Mucosa of stomach (tissue), 1 donor: ENCODE data around the gene TGM4.
"Not testable (repeated sequence)": the region's sequence is repeated elsewhere in the genome, so short reads cannot be mapped to it uniquely, and the experiment has no call there.

Experiments used
- H3K27me3 ChIP-seq: one replicate; pipeline ENCODE4 v1.7.0; 2013; ENCODE audit warnings: mild to moderate bottlenecking, low read length; ENCODE audit not compliant: control insufficient read depth, insufficient read depth
- H3K36me3 ChIP-seq: one replicate; pipeline ENCODE4 v1.7.0; 2013; ENCODE audit warnings: low read length; ENCODE audit not compliant: control insufficient read depth, insufficient read depth
- H3K4me1 ChIP-seq: one replicate; pipeline ENCODE4 v1.7.0; 2013; ENCODE audit warnings: mild to moderate bottlenecking, low read length; ENCODE audit not compliant: control insufficient read depth, insufficient read depth
- H3K4me3 ChIP-seq: one replicate; pipeline ENCODE4 v1.7.0; 2013; ENCODE audit warnings: low read length
- H3K9ac ChIP-seq: one replicate; pipeline ENCODE4 v1.7.0; 2013; ENCODE audit warnings: mild to moderate bottlenecking, low read length, moderate library complexity
- H3K9me3 ChIP-seq: one replicate; pipeline ENCODE4 v1.7.0; 2013; ENCODE audit warnings: mild to moderate bottlenecking, low read length, moderate library complexity; ENCODE audit not compliant: control insufficient read depth
- donor health status: Pancreatic carcinoma.

Gene TGM4

DNA sequence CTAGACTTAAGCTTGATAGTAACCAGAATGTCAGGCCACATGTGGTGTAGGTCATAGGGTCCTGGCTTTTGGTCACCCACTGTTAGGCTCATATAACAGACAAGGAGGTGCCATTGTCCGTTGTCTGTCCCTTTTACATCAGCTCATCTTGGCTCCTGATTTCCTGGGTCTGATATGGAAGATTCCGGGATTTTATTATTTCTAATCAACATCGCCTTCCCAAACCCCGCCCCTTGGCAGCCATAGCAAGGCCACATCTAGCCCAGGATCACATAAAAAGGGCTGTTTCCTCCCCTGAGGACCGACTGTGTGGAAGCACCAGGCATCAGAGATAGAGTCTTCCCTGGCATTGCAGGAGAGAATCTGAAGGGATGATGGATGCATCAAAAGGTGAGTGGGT is at the start of gene TGM4:
Gene TGM4, plus strand, starts transcription at position 301 of the 400 bp plus-strand sequence. Its CDS starts 71 bp downstream, at position 372.
- H3K9ac ChIP-seq, result no peak within 1 kb of the TSS

DNA sequence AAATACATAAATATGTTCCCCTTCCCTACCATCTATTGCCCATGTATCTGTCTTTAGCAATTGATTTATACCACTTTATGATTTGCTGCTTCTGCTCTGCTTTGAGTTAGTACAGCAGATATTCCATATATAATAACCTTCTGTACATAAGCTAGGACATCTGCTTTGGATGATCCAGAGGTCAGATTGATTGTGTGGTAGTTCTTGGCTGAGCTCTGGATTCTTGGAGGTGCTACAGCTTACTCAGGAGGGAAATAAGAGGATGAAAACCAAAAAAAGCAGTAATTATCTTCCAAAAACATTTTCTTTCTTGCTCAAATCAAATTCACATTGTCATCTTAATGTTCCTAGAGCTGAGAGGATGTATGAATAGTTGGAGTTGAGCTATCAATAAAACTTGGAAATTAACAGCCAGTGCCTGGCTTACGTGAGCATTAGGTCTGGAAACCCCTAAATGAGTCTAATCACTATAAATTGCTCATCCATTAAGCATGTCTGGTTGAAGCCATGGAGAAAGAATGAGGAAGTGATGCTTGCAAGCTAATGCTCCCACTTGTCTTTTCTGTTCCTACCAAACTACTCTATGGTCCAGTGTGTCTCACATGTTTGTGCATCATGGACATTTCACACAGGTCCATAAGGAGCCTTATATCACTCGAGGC is 49.0 kb upstream of the TGM4 start:
- Histone ChIP-seq H3K27me3 (no peaks in the 10 kb centered on the region), H3K36me3 (no peaks in the 10 kb centered on the region), H3K9ac (no peak overlapping the region), H3K4me1 (no peaks in the 10 kb centered on the region), H3K4me3 (no peak overlapping the region), H3K9me3 (no peaks in the 10 kb centered on the region)

More for the DNA sequence above, at the start of gene TGM4:
- H3K4me3 ChIP-seq, result no peak within 1 kb of the TSS
- H3K27me3 ChIP-seq, result no peaks in the 10 kb centered on the region
- H3K9me3 ChIP-seq, result no peaks in the 10 kb centered on the region
- H3K4me1 ChIP-seq, result peaks cover 12% of the 10 kb centered on the region
- no peaks in the 10 kb centered on the region for H3K36me3 ChIP-seq

DNA sequence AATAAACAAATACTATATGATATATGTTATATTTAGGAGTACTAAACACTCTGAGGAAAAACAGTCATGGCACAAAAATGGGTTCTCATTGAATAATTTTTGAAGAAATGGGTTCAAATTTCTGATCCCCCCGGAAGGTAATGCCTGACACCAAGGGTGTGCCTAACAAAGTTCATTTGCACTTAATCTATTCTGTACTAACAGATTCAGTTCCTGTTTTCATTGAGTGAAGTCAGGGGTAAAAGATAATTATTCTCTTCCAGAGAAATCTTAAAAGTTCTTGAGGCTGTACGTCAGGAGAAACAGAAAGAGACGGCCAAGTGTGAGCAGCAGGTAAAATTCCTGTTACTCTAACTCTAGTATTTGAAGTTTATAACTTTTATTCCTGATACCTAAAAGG is 47.2 kb upstream of the TGM4 start:
- Histone ChIP-seq H3K27me3 (no peaks in the 10 kb centered on the region), H3K36me3 (no peaks in the 10 kb centered on the region), H3K4me1 (no peaks in the 10 kb centered on the region), H3K9me3 (no peaks in the 10 kb centered on the region), H3K9ac (no peak overlapping the region), H3K4me3 (no peak overlapping the region)

DNA sequence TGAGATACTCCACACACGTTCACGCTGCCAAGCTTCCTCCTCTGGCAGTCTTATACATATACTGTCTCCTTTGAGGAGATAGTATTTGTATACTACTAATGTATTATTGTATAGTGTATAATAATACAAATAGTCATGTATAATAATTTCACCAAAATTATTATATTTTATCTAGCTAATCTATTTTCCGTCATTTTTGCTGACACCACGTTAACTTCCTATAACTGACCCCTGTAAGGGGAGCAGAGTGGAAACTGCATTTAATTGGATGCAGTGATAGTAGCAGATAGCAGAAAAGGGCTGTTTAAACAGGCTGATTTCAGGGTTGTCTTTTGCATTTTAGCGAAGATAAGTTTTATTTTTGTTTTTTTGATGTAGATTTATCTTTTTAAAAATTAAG is 43.2 kb upstream of the TGM4 start:
- H3K4me3 ChIP-seq, result no peak overlapping the region

DNA sequence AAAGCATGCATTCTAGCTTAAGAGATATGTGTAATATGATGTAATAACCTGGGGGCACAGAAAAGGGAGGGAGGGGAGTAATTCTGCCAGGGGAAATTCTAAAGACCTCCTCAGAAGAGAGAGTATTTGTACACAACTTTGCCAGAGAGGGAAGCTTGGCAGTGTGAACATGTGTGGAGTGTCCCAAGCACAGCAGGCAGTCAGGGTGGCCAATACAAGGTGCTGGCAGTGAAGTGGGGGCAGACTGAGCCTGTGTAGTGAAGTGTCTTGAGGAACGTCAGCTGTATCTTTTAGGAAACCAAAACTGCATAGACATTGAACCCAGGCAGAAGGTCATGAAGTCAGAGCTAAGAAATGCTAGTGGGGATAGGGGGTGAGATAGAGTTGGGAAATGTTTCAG is 42.4 kb upstream of the TGM4 start:
- Histone ChIP-seq H3K9me3 (no peaks in the 10 kb centered on the region), H3K36me3 (no peaks in the 10 kb centered on the region), H3K4me1 (no peaks in the 10 kb centered on the region), H3K9ac (no peak overlapping the region), H3K27me3 (no peaks in the 10 kb centered on the region), H3K4me3 (no peak overlapping the region)

More for the DNA sequence above, 43.2 kb upstream of the TGM4 start:
- H3K9ac ChIP-seq, result no peak overlapping the region
- no peaks in the 10 kb centered on the region for H3K36me3 ChIP-seq
- H3K27me3 ChIP-seq, result no peaks in the 10 kb centered on the region
- no peaks in the 10 kb centered on the region for H3K9me3 ChIP-seq
- H3K4me1 ChIP-seq, result no peaks in the 10 kb centered on the region

DNA sequence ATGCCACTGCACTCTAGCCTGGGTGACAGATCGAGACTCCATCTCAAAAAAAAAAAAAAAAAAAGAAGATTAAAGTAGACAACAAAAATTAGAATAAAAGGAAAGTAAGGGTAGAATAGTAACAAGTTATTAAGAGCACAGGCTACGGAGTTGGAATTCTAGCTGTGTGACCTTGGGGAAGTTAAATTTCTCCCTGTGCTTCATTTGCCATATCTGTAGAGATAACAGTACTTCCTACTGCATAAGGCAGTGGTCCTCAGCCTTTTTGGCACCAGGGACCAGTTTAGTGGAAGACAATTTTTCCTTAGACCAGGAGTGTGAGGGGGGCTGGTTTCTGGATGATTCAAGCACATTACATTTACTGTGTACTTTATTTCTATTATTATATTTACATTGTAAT is 41.4 kb upstream of the TGM4 start:
- Histone ChIP-seq H3K4me1 (no peaks in the 10 kb centered on the region), H3K4me3 (no peak overlapping the region), H3K36me3 (no peaks in the 10 kb centered on the region), H3K27me3 (no peaks in the 10 kb centered on the region), H3K9ac (no peak overlapping the region), H3K9me3 (no peaks in the 10 kb centered on the region)

DNA sequence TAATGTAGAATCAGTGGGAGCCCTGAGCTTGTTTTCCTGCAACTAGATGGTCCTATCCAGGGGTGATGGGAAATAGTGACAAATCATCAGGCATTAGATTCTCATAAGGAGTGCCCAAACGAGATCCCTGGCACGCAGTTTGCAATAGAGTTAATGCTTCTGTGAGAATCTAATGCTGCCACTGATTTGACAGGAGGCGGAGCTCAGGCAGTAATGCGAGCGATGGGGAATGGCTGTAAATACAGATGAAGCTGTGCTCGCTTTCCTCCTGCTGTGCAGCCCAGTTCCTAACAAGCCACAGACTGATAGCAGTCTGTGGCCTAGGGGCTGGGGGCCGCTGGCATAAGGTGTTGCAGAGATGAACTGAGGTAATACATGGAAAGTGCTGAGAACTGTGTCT is 41.0 kb upstream of the TGM4 start:
- H3K9me3 ChIP-seq, result no peaks in the 10 kb centered on the region
- no peaks in the 10 kb centered on the region for H3K36me3 ChIP-seq
- no peak overlapping the region for H3K9ac ChIP-seq
- H3K4me1 ChIP-seq, result no peaks in the 10 kb centered on the region
- no peaks in the 10 kb centered on the region for H3K27me3 ChIP-seq
- no peak overlapping the region for H3K4me3 ChIP-seq

DNA sequence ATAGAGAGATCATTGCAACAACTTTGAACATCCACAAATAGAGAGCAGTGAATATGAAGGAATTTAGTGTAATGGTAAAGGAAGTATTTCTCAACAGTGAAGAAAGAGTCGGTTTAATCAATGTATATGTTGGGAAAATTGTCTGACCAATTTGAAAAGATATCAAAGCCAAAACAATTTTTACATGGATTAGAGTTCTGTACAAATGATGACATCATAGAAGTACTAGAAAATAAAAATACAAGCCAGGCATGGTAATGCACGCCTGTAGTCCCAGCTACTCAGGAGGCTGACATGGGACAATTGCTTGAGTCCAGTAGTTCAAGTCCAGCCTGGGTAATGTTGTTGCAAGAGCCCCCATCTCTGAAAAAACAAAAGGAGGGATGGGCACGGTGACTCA is 38.7 kb upstream of the TGM4 start:
- no peaks in the 10 kb centered on the region for H3K4me1 ChIP-seq

DNA sequence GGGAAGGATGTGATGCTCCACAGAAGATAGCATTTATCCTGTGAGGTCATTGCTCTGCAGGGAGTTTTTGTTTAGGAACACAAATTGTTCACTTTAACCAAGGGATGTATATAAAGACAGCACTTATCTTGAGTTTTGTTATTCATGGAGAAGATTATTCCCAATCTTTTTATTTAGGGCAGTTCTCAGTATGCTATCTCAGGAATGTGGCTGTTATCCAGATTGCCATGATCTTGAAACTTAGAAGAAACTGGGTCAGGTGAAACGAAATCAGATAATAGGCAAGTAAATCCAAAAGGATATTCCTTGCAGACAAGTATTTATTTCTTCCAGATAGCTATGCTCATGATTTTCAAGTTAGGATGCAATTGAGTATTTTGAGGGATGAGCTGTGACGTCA is 32.0 kb upstream of the TGM4 start:
- Histone ChIP-seq H3K27me3 (no peaks in the 10 kb centered on the region), H3K4me1 (peaks cover 4% of the 10 kb centered on the region), H3K4me3 (no peak overlapping the region), H3K36me3 (no peaks in the 10 kb centered on the region), H3K9ac (no peak overlapping the region), H3K9me3 (no peaks in the 10 kb centered on the region)

More for the DNA sequence above, 38.7 kb upstream of the TGM4 start:
- Histone ChIP-seq H3K9ac (no peak overlapping the region), H3K4me3 (no peak overlapping the region), H3K27me3 (no peaks in the 10 kb centered on the region), H3K9me3 (no peaks in the 10 kb centered on the region), H3K36me3 (no peaks in the 10 kb centered on the region)

DNA sequence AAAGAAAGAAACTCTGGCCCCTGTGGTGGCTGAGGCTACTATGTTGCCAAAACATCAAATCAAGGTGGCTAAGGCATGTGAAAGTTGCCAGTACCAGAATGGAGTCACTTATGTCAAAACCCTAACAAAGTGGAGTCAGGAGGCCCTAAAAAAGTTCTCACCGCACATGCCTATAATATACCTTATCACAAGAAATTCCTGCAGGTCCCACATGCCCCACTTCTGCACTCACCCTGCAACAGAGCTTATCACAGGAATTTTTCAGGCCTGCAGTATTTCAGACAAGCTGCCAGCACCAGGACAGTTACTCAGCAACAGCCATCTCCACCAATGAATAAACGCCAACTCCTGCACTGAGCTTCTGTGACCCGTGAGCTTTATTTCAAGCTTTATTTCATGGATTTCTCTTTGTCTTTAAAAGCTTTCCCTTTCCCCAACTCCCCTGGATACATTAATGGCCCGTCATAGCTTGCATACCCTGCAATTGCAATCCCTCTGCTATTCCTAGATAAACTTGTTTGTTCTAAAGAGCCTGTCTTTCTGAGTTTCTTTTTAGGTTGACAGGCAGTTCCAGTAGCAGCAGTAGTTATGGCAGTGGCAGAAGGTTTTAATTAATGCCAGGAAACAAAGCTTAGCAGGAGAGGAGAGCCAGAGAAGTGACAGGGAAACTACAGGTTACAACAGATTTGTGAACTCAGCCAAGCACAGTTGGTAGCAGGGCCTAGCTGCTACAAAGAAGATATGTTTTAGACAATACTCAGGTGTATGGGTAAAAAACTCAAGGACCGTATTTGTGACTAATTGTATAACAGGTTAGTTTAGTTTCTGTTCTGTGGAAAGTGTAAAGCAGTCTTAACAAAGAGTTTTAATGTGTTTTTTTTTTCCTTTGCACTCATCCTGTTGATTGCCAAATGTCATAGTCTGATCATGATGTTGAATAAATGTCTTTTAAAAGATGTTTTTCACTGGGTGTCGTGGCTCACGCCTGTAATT is 28.6 kb upstream of the TGM4 start:
- H3K36me3 ChIP-seq, result no peaks in the 10 kb centered on the region
- peaks cover 4% of the 10 kb centered on the region for H3K4me1 ChIP-seq
- H3K4me3 ChIP-seq, result no peak overlapping the region
- no peak overlapping the region for H3K9ac ChIP-seq
- H3K27me3 ChIP-seq, result no peaks in the 10 kb centered on the region
- H3K9me3 ChIP-seq, result no peaks in the 10 kb centered on the region

DNA sequence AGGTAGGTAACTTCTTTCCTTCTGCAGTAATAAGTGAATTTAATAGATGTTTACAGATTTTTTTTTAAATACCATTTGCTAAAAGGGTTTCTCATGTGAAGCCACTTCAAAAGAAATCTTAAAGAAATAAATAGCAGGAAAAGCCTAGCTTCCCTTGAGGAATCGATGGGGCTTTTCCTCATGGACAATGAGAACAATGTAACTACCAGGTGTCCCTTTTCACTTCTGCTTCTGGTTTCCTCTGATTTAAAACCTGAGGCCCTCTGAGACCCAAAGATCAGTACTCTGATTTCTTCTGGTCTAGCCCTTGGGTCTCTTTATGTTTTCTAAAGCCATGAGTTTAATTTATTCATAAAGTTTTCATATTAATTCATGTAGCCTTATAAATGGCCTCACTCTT is 25.8 kb upstream of the TGM4 start:
- no peak overlapping the region for H3K9ac ChIP-seq
- no peaks in the 10 kb centered on the region for H3K36me3 ChIP-seq
- H3K9me3 ChIP-seq, result no peaks in the 10 kb centered on the region
- H3K27me3 ChIP-seq, result no peaks in the 10 kb centered on the region
- H3K4me3 ChIP-seq, result no peak overlapping the region
- H3K4me1 ChIP-seq, result peaks cover 4% of the 10 kb centered on the region

DNA sequence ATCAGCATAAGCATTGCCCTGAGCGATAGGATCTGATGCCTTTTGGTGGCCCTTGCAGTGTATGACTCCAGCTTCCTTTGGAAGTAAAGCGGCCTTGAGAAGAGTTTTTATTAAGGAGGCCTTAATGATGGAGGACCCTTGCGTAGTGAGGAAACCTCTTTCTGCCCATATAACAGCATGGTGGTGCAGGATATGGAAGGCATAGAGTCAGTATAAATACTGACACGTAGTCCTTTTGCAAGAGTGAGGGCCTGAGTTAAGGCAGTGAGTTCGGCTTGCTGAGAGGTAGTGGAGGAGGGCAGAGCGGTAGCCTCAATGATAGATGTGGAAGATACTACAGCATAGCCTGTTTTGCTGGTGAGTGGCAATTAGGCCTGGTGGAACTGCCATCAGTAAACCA is 17.7 kb upstream of the TGM4 start:
- H3K9ac ChIP-seq, H3K4me3 ChIP-seq, H3K9me3 ChIP-seq, H3K4me1 ChIP-seq, H3K36me3 ChIP-seq, H3K27me3 ChIP-seq: not testable (repeated sequence)
